GDM1 (cell line): ENCODE measurements around the gene MAML1.
A peak's percentile ranks its signal among the peaks of the same experiment; 100 is the strongest.
"Not testable (repeated sequence)": the region's sequence is repeated elsewhere in the genome, so short reads cannot be mapped to it uniquely, and the experiment has no call there.

Source experiments
- DNase-seq: peaks from one replicate; lab custom pipeline; 2025; lab: John Stamatoyannopoulos, UW

MAML1 gene

DNA sequence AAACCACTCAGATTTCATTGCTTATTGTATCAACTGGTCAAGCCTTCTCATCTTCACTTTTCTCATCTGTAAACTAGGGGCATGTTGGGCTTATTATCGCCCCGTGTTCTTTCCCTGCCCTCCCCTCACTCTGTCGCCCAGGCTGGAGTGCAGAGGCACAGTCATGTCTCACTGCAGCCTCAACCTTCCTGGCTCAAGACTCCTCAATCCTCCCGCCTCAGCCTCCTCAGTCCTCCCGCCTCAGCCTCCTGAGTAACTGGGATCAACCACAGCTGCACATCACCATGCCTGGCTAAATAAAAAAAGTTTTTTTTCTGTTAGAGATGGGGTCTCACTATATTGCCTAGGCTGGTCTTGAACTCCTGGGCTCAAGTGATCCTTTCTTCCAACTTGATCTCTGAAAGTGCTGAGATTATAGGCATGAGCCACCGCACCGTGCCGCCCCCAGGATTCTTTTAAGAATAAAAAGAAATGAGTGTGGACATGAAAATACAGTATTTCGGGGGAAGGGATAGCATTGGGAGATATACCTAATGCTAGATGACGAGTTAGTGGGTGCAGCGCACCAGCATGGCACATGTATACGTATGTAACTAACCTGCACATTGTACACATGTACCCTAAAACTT is 2.0 kb downstream of the MAML1 start:
- no peak for DNase-seq

DNA sequence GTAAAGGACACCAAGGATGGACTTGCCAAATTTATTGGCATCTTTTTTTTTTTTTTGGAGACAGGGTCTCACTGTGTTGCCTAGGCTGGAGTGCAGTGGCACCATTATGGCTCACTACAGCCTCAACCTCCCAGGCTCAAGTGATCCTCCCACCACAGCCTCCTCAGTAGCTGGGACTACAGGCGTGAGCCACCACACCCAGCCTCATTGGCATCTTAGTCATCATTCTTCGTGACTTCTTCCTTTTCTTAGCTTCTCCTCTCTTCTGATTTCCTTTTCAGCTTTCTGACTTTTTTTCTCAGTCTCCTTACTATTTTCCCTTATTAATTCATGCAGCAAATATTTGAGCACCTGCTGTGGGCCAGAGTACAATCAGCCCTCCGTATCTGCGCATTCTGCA is 6.1 kb downstream of the MAML1 start:
- DNase-seq: no peak

DNA sequence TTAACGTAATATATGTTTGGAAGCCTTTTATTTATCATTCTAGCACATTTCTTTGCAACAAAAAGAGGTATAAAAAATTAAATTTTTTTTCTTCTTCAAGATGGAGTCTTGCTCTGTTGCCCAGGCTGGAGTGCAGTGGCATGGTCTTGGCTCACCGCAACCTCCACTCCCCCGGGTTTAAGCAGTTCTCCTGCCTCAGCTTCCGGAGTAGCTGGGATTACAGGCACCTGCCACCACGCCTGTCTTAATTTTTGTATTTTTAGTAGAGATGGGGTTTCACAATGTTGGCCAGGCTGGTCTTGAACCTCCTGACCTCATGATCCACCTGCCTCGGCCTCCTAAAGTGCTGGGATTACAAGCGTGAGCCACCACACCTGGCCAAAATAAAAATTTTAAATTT is 11.5 kb downstream of the MAML1 start:
- DNase-seq: not testable (repeated sequence)

DNA sequence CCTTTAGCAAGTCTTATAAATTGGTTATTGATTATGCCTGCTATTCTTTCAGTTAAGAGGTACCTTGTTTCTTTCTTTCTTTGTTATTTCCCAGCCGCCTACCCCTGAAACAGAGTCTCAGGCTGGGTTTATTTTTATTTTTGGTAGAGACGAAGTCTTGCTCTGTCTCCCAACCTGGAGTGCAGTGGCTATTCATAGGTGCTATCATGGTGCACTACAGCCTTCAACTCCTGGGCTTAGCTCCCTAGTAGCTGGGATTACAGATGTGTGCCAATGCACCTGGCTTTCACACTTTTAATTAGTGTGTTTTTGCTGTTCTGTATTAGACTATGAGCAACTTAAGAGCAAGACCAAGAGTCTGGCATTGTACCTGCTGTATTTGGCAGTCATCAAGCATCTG is 14.2 kb downstream of the MAML1 start:
- DNase-seq: no peak

DNA sequence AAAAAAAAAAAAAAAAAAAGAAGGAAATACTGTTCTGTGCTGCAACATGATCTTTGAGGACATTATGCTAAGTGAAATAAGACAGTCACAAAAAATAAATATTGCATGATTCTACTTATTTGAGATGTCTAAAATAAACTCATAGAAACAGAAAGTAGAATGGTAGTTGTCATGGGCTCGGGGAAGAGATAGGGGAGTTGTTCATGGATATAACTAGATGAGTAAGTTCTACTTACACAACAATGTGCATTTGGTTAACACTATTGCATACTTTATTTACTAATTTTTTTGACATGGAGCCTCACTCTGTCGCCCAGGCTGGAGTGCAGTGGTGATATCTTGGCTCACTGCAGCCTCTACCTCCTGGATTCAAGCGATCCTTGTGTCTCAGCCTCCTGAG is 15.2 kb downstream of the MAML1 start:
- no peak for DNase-seq

DNA sequence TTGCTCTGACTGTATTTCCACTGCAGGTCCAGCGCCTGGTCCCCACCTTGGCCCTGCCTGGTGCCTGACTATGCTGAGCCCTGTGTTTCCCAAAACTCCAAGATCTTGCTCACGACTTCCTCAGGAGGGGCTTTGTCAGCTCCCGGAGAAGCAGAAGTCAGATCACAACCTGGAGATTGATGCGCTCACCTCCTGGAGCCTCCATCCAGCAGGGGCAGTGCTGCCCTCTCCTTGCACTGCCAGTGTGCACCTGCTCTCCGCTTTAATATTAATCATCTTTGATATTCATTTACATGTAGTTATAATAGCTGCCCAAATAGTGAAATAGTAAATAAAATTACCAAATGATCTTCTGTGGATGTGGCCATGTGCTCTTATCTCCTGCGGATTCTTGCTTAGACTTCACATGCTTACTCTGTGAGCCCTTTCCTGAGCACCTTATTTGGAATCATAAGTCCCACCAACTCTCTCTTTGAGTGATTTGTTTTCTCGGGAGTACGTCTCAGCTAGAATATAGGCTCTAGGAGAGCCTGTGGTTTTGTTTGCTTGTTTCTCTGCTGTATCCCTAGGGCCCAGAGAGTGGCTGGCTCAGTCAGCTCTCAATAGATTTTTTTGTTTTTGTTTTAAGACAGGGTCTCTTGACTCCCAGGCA is 17.4 kb downstream of the MAML1 start:
- DNase-seq: no peak

DNA sequence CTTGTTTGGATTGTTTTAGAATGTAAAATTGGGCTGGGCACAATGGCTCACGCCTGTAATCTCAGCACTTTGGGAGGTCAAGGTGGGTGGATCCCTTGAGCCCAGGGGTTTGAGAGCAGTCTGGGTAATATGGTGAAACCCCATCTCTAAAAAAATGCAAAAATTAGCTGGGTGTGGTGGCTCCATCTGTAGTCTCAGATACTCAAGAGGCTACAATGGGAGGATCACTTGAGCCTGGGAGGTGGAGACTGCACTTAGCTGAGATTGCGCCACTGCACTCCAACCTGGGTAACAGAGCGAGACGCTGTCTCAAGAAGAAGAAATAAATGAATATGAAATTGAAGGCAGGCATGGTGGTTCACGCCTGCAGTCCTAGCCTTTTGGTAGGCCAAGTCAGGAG is 21.3 kb downstream of the MAML1 start:
- no peak for DNase-seq

DNA sequence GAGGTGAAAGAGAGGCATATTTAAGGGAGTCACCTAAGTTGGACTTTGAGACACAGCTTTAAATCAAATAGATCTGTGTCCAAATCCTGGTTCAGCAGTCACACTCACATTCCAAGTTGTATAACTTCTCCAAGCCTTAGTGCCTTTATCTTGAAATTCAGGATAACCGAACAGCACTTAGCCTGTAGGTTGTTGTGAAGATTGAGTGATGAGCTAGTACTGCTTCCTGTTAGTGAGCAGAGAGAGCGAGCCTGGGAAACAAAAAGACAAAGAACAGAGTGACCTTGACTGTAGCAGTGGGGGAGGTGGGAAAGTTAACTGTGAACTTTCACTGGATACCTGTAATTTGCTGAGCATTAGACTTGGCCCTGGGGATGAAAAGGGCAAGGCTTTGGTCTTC is 22.4 kb downstream of the MAML1 start:
- DNase-seq: no peak

DNA sequence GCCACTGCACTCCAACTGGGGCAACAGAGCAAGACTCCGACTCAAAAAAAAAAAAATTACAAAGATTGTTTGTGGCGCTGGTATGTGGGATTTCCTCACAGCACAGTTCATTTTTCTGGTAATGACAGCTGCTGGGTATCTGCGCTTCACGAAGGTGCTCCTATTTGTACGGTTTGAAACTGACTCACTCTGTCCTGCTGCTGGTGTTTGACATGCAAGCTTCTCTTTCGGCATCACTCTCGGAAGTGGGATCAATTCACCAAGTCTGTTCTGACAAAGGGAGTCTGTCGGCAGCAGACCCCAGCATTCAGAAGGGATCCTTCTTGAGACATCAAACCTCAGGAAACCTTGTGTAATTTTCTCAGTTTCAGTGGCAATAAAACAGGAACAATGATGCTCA is 26.3 kb downstream of the MAML1 start:
- no peak for DNase-seq

DNA sequence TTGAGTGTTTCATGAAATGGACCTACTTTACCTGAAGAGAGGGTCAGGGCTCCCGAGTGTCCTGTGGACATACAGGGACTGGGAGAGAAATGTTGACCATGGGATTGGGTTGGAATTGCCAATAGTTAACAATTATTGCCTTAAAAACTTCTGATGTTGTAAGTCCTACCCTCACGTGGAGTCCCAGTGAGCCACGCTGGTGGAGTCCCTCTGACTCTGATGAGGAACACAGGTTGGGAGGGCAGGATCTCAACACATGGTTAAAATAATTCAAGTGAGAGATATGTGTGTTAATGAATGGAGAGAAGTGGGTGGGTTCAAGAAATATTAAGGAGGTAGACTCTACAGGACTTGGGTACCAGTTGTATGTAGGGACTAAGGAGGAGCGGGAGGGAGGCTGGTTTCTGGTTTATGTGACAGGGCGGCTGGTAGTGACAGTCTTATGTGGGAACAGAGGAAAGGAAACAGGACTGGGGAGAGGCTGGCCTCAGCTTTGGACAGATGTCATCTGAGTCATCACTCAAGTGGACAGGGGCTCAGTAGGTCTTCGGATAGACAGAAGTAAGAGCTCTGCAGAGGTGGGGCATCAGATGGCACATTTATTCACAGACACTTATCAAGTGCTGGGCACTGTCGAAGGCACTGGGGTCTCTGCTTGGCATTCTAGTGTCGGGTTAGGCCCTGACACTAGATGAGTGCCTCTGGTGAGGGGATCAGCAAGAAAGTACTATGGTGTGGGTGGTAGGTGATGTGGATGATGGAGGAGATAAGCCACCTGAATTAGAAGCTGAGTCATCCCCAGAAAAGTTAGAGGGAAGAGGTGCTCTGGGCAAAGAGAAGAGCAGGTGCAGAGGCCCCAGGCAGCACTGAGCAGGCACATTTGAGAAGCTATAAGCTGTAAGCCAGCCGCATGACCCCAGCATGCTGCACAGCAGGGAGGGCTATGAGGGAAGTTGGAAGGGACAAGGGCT is 27.2 kb downstream of the MAML1 start:
- DNase-seq: no peak

DNA sequence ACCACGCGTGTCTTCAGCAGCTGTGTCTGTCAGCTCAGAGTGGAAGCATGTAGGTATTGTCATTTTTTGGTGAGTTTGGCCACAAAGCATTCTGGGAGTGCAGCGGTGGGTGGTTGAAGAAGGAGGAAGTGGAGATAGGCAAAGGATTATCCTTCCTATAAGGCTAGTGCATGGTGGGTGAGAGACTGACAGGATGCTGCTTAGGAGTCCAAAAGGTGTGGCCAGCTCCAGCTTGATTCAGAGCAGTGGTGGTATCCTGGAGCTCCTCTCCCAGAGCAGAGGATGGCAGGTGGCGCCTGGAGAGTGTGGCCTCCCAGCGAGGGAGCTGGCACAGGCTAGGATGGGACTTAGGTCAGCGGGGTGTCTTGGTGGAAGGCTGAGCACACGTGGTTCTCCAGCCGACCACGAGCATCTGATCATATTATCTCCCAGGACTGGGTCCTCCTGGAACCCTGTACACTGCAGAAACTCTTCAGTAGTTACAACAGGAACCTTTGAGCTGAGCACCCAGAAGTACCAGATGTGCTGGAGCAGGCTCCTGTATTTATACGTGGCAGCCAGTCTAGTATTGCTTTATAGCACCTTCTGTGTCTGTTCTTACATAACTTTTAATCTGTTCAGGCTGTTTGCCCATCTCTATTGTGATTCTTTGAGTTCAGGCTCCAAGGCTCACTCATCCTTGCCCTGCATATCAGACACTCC is 29.6 kb downstream of the MAML1 start:
- peak; percentile 13 for DNase-seq

DNA sequence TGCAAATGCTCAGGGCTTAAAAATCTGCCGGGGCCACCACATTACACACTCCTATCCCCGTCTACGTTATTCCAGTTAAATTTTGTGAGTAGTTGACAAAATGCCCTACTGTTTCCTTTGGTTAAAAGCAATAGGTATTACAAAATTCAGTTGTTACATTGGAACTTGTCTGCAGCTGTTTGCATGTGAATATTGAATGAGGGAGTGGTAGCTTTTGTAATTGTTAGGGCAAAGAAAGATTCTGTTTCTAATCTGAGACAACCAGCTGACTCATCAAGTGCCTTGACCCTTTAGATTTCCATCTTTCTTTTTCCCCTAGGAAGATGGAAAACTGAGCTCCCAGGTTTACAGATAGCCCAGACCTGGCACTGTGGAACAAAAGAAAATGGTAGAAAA is 30.2 kb downstream of the MAML1 start:
- DNase-seq: no peak

DNA sequence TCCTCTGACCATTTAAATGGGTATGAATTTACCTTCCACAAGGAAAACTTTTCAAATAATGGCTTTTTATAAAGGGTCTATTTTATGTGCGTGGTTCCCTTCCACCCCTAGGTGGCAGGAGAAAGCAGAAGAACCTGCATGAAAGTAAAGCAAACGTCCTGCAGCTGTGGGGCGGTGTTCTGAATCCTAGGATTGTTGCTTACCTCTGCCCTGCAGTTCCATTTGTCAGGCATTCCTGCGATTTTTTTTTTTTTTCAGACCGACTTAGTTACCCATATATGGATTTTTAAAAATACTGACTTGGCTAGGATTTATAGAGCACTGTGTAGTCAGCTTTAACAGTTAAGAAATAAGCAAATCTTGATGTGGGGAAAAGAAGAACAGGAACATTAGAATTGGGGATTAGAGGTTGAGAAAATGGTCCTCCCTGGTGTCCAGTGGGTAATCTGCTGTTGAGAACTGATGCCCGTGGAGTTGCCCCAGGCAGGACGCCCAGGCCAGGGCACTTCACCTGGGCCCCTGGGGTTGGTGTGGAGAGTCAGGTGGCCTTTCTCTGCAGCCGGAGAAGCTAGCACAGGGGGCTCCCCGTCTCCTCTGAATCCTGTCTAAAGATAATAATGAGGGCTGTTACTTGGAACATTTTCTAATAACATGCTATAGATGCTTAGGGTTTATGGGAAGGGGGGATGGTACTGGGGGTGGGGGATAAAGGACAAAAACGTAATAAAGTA is 30.8 kb downstream of the MAML1 start:
- peak; percentile 37 for DNase-seq

DNA sequence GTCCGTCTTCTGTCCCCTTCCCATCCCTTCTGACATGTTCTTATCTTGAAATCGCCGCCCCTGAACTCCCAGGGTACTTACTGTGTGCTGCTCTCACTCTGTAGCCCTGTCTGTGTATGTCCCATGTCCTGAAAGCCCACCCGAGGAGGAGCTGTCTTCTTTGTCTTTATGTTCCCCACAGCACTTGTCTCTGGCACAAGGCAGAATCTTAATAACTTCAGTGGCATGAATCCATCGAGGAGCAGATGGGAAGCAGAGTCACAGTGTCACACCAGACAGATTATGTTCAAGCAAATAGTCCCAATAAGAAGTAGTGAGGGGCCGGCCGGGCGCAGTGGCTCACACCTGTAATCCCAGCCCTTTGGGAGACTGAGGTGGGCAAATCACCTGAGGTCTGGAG is 31.4 kb downstream of the MAML1 start:
- no peak for DNase-seq

DNA sequence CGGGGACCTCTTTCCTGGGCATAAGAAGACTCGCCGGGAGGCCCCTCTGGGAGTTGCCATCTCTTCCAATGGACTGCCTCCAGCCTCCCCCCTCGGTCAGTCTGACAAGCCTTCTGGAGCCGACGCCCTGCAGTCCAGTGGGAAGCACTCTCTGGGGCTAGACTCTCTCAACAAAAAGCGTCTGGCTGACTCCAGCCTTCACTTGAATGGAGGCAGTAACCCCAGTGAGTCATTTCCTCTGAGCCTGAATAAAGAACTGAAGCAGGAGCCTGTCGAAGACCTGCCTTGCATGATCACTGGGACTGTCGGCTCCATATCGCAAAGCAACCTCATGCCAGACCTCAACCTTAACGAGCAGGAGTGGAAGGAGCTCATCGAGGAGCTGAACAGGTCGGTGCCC is 32.8 kb downstream of the MAML1 start:
- no peak for DNase-seq

DNA sequence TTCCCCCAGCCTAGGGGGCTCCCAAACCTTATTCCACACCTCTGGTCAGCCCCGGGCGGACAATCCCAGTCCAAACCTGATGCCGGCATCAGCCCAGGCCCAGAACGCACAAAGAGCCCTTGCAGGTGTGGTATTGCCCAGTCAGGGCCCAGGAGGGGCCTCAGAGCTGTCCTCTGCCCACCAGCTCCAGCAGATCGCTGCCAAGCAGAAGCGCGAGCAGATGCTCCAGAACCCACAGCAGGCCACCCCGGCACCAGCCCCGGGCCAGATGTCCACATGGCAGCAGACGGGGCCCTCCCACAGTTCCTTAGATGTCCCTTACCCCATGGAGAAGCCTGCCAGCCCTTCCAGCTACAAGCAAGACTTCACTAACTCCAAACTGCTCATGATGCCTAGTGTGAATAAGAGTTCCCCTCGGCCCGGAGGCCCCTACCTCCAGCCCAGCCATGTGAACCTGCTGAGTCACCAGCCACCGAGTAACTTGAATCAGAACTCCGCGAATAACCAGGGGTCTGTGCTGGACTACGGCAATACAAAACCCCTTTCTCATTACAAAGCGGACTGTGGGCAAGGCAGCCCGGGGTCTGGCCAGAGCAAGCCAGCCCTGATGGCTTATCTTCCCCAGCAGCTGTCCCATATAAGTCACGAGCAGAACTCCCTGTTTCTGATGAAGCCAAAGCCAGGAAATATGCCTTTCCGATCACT is 33.6 kb downstream of the MAML1 start:
- DNase-seq: peak; percentile 38

DNA sequence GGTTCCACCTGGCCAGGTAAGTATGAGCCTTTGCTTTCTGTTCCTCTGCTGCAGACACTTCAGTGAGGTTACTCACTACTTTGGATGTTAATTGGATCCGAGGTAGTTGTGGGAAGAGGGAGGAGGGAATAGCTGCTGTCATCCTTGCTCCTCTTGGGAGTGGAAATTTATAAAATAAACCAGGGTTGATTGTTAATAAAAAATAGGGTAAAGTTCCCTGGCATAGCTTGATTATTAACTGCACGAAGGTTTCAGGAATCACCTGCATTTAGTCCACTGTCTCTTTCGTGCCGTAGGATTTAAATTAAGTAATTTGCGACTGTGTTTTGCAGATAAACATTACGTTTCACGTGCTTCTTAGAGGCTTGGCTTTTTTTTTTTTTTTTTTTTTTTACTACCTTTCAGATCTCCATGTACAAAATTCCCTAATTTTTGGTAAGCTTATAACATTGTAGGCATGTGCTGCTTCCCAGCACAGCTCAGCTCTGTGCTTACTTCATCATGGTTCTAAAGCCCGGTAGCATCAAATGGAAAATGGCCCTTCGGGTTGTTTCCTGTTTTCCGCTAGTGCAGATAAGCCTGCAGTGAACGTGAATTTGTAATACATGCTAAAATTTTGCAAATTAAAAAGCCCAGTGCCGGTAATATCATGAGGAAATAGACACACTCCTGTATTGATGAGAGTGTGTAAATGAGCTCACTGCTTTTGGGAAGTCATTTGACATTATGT is 34.3 kb downstream of the MAML1 start:
- DNase-seq: no peak

DNA sequence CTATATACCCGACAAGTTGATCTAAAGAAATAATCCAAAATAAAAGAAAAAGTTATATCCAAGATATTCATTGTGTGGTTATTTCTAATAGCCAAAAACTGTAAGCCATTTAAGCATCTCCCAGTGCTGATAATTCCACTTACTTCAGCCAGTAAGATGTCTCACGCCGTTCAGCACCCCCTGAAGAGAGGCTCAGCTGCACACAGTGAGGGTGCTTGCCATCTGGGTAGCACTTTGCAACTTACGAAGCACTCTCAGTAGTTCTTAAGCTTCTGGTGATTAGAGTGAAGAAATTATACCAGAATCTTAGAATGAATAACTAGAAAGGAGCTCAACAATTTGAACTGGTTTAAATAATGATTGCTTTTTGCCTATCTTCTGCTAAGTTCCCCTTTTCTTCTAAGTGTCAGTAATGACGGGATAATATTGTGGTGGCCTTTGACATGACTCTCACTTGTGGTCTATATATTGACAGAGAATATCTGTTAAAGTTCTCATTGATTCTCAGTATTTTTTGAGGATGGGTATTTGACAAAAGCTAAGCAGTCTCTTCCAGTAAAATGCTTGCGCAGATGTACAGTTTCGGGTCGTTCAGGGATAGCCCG is 35.0 kb downstream of the MAML1 start:
- no peak for DNase-seq

DNA sequence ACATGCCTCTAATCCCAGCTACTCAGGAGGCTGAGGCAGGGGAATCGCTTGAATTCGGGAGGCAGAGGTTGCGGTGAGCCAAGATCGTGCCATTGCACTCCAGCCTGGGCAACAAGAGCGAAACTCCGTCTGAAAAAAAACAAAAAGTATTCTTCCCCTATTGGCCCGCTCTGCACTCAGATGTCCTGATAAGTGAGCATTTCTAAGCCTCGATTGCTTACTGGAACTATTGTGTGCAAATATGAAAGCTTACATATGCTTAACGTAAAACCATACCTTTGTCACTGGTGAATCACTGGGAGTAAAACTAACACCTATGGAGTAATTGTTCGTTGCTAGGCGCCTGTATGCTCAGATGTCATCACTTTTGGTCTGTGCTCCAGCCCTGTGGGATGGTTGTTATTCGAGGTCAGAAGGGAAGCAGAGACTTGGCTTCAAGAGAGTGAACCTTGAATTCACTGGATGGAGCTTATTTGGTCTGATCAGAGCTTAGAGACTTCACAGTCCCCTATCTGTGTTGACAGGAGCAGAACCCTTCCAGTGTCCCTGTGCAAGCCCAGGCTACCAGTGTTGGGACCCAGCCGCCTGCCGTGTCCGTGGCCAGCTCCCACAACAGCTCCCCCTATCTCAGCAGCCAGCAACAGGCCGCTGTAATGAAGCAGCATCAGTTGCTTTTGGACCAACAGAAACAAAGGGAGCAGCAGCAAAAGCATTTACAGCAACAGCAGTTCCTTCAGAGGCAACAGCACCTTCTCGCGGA is 35.9 kb downstream of the MAML1 start:
- DNase-seq: no peak
